Fibroblast of villous mesenchyme (primary cell): ENCODE data around the gene PKN2. TPM values are rescaled to one million over a fixed set of nuclear protein-coding genes. Genes with fewer than 3 reads are reported as not detected.

Experiments used
- DNase-seq: peaks from one replicate; pipeline ENCODE4 v3.0.0-alpha.2; 2010; ENCODE audit warnings: low read depth
- H3K4me3 ChIP-seq: 2 replicates; pipeline ENCODE4 v1.5.1; 2011; ENCODE audit warnings: low read depth, mild to moderate bottlenecking, low read length
- CTCF ChIP-seq: IDR thresholded peaks from 2 replicates; pipeline ENCODE4 v1.5.1; 2012; ENCODE audit warnings: low read depth, mild to moderate bottlenecking, low read length; ENCODE audit not compliant: insufficient read depth
- small RNA-seq: library from RNA; depleted of rRNA; stranded (forward); fragments of <200 nt; gene quantifications from one replicate; pipeline ENCODE3, GENCODE V24; 2012
- total RNA-seq: library from RNA; depleted of rRNA; stranded (reverse); fragments of >200 nt; gene quantifications from 2 replicates; pipeline ENCODE4 v1.2.3, GENCODE V29; 2012

PKN2 gene
- total RNA-seq, 1 donor, result 56.1 TPM

GRCh38 chr1:88883156-88883555 is 199.1 kb downstream of the PKN2 start:
- no peak for DNase-seq
- no peak overlapping the region for H3K4me3 ChIP-seq
- no peak for TF ChIP-seq CTCF

Small RNA genes lying within 50 kb of the gene (small RNA-seq; reads per million reads assigned to genes)
- gene RNU6-125P, result not detected

Other genes starting within 250 kb of the PKN2 start
- 31.9 and 43.2 TPM in 2 replicates for gene GTF2B, start 207.3 kb downstream of the PKN2 start, total RNA-seq